Measurements from ENCODE around the gene KAT8. TPM values are rescaled to one million over a fixed set of nuclear protein-coding genes. Genes with fewer than 3 reads are reported as not detected.

The KAT8 gene
- total and polyA plus RNA-seq, 9 of the 15 experiments (the other 6 are each of a cell fraction or from before 2014, with no cell fraction given), result 10.0 to 98.5 (median 76.4) TPM

DNA sequence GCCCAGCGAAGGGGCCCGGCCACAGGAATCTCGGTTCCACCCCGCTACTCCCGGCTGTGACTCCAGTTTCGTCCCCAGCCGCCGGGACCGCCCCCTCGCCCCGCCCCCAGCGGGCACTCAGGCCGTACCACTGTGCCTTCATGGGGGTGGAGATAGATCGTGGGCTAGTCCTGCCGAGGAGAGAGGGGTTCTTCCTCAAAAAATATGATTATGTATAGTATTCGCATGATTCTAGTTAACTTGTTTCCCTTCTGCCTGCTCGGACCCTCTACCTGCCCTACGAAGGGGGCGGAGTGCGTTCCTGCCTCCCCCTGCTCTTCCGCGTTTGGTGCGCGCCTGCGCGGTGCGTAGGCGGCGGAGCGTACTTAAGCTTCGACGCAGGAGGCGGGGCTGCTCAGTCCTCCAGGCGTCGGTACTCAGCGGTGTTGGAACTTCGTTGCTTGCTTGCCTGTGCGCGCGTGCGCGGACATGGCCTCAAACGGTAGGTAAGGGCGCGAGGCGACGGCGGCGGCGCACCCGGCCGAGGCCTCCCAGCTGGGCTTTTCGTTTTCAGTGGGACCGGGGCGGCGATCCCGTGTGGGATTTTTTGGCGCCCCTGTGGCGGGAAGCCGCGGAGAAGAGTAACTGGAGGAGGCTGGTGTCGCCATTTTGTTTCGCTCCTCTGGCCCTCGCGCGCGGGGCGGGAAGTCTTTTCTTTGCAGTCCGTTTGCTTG is 62.4 kb downstream of the KAT8 start, which contains the start of gene FUS (continued):
- TF ChIP-seq SP2 (IDR thresholded peaks at IDR 0.05; ENCODE audit: extremely low read depth, low read depth, low read length, poor library complexity, severe bottlenecking) (no peak), ZNF583 (CRISPR knock-in tag; IDR thresholded peaks at IDR 0.05) (no peak; the same call in 1 of the 2 replicates), ZC3H8 (IDR thresholded peaks at IDR 0.05) (0 out of 2 replicates have a peak, but pooled peaks have one; percentile 38), SMAD4 (CRISPR knock-in tag; conservative IDR thresholded peaks at IDR 0.05) (peak; percentile 50), ZNF778 (CRISPR knock-in tag; IDR thresholded peaks at IDR 0.05) (no peak), CHD2 (IDR thresholded peaks at IDR 0.05; ENCODE audit: low read depth, low read length) (peak; percentile 49; the same call in 1 of the 2 replicates), FOXK1 (CRISPR knock-in tag; IDR thresholded peaks at IDR 0.05; ENCODE audit: borderline replicate concordance) (peak; percentile 96), ZNF384 (IDR thresholded peaks at IDR 0.05; ENCODE audit: low read depth, low read length) (no peak), NFIC (IDR thresholded peaks at IDR 0.05) (peak; percentile 83), PPARD (CRISPR knock-in tag; IDR thresholded peaks at IDR 0.05) (no peak), SMARCB1 (IDR thresholded peaks at IDR 0.05; ENCODE audit: insufficient read length, low read depth) (no peak)
- TF ChIP-seq, protein P1, sequence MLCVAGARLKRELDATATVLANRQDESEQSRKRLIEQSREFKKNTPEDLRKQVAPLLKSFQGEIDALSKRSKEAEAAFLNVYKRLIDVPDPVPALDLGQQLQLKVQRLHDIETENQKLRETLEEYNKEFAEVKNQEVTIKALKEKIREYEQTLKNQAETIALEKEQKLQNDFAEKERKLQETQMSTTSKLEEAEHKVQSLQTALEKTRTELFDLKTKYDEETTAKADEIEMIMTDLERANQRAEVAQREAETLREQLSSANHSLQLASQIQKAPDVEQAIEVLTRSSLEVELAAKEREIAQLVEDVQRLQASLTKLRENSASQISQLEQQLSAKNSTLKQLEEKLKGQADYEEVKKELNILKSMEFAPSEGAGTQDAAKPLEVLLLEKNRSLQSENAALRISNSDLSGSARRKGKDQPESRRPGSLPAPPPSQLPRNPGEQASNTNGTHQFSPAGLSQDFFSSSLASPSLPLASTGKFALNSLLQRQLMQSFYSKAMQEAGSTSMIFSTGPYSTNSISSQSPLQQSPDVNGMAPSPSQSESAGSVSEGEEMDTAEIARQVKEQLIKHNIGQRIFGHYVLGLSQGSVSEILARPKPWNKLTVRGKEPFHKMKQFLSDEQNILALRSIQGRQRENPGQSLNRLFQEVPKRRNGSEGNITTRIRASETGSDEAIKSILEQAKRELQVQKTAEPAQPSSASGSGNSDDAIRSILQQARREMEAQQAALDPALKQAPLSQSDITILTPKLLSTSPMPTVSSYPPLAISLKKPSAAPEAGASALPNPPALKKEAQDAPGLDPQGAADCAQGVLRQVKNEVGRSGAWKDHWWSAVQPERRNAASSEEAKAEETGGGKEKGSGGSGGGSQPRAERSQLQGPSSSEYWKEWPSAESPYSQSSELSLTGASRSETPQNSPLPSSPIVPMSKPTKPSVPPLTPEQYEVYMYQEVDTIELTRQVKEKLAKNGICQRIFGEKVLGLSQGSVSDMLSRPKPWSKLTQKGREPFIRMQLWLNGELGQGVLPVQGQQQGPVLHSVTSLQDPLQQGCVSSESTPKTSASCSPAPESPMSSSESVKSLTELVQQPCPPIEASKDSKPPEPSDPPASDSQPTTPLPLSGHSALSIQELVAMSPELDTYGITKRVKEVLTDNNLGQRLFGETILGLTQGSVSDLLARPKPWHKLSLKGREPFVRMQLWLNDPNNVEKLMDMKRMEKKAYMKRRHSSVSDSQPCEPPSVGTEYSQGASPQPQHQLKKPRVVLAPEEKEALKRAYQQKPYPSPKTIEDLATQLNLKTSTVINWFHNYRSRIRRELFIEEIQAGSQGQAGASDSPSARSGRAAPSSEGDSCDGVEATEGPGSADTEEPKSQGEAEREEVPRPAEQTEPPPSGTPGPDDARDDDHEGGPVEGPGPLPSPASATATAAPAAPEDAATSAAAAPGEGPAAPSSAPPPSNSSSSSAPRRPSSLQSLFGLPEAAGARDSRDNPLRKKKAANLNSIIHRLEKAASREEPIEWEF (CRISPR knock-in tag; IDR thresholded peaks at IDR 0.05), result no peak
- TF ChIP-seq, protein P2, sequence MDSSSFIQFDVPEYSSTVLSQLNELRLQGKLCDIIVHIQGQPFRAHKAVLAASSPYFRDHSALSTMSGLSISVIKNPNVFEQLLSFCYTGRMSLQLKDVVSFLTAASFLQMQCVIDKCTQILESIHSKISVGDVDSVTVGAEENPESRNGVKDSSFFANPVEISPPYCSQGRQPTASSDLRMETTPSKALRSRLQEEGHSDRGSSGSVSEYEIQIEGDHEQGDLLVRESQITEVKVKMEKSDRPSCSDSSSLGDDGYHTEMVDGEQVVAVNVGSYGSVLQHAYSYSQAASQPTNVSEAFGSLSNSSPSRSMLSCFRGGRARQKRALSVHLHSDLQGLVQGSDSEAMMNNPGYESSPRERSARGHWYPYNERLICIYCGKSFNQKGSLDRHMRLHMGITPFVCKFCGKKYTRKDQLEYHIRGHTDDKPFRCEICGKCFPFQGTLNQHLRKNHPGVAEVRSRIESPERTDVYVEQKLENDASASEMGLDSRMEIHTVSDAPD (CRISPR knock-in tag; IDR thresholded peaks at IDR 0.05), result no peak
- TF ChIP-seq, protein P3, sequence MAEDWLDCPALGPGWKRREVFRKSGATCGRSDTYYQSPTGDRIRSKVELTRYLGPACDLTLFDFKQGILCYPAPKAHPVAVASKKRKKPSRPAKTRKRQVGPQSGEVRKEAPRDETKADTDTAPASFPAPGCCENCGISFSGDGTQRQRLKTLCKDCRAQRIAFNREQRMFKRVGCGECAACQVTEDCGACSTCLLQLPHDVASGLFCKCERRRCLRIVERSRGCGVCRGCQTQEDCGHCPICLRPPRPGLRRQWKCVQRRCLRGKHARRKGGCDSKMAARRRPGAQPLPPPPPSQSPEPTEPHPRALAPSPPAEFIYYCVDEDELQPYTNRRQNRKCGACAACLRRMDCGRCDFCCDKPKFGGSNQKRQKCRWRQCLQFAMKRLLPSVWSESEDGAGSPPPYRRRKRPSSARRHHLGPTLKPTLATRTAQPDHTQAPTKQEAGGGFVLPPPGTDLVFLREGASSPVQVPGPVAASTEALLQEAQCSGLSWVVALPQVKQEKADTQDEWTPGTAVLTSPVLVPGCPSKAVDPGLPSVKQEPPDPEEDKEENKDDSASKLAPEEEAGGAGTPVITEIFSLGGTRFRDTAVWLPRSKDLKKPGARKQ (CRISPR knock-in tag; IDR thresholded peaks at IDR 0.05), result no peak
- TF ChIP-seq, protein P4, sequence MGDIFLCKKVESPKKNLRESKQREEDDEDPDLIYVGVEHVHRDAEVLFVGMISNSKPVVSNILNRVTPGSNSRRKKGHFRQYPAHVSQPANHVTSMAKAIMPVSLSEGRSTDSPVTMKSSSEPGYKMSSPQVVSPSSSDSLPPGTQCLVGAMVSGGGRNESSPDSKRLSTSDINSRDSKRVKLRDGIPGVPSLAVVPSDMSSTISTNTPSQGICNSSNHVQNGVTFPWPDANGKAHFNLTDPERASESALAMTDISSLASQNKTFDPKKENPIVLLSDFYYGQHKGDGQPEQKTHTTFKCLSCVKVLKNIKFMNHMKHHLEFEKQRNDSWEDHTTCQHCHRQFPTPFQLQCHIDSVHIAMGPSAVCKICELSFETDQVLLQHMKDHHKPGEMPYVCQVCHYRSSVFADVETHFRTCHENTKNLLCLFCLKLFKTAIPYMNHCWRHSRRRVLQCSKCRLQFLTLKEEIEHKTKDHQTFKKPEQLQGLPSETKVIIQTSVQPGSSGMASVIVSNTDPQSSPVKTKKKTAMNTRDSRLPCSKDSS (IDR thresholded peaks at IDR 0.05; ENCODE audit: low read depth, partially characterized antibody), result no peak
- TF ChIP-seq, protein P5, sequence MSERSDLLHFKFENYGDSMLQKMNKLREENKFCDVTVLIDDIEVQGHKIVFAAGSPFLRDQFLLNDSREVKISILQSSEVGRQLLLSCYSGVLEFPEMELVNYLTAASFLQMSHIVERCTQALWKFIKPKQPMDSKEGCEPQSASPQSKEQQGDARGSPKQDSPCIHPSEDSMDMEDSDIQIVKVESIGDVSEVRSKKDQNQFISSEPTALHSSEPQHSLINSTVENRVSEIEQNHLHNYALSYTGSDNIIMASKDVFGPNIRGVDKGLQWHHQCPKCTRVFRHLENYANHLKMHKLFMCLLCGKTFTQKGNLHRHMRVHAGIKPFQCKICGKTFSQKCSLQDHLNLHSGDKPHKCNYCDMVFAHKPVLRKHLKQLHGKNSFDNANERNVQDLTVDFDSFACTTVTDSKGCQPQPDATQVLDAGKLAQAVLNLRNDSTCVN (CRISPR knock-in tag; IDR thresholded peaks at IDR 0.05), result no peak; the same call in none of the 2 replicates
